ENCODE measurements around the gene GNRH2. TPM values are rescaled to one million over a fixed set of nuclear protein-coding genes. Genes with fewer than 3 reads are reported as not detected.

GNRH2 gene
- total RNA-seq, 2 donors from 2014 or later: 2.5 TPM; not detected in 1

GRCh38 chr20:3084283-3084985, 41.0 kb downstream of the GNRH2 start, which contains the start of gene AVP:
Gene AVP, minus strand, starts transcription at chr20:3084724. Its CDS starts 50 bp downstream, at chr20:3084674.
- H3K9ac ChIP-seq (ENCODE audit: extremely low read depth, low read length, poor library complexity, severe bottlenecking): no peak within 1 kb of the TSS
- no peaks in the 10 kb centered on the region for H3K9me3 ChIP-seq (ENCODE audit: control insufficient read depth, low read length)
- no peak within 1 kb of the TSS for H3K4me3 ChIP-seq (ENCODE audit: low read length)
- Mint-ChIP-seq H3K27me3 (ENCODE audit: insufficient read depth) (peaks cover 60% of the 10 kb centered on the region), H3K4me1 (peaks cover 3% of the 10 kb centered on the region), H3K36me3 (ENCODE audit: low read depth) (no peaks in the 10 kb centered on the region), H3K9me3 (no peaks in the 10 kb centered on the region), H3K27ac (no peak within 1 kb of the TSS), H3K4me3 (peak within 1 kb of the TSS; percentile 38)
- no peak for DNase-seq
- peaks cover 53% of the 10 kb centered on the region for H3K27me3 ChIP-seq (ENCODE audit: control insufficient read depth, insufficient read depth, low read length, poor library complexity, severe bottlenecking)
- no peaks in the 10 kb centered on the region for H3K36me3 ChIP-seq (ENCODE audit: control insufficient read depth, insufficient read depth, low read length)
- H3K4me1 ChIP-seq (ENCODE audit: control insufficient read depth, insufficient read depth, low read length): no peaks in the 10 kb centered on the region
- no peak for TF ChIP-seq CTCF (conservative IDR thresholded peaks at IDR 0.05)
- H3K27ac ChIP-seq (ENCODE audit: low read depth, low read length): no peak within 1 kb of the TSS
- WGBS, 2 experiments (ENCODE audit: insufficient coverage in 1 of 2, insufficient read length in 1 of 2): 89% methylated on average over 13 to 28 of the region's 28 CpGs

GRCh38 chr20:3084986-3085360, 41.6 kb downstream of the GNRH2 start:
- Histone ChIP-seq H3K27ac (ENCODE audit: low read depth, low read length) (no peak overlapping the region), H3K36me3 (ENCODE audit: control insufficient read depth, insufficient read depth, low read length) (no peaks in the 10 kb centered on the region), H3K4me1 (ENCODE audit: control insufficient read depth, insufficient read depth, low read length) (no peaks in the 10 kb centered on the region), H3K4me3 (ENCODE audit: low read length) (no peak overlapping the region), H3K9ac (ENCODE audit: extremely low read depth, low read length, poor library complexity, severe bottlenecking) (no peak overlapping the region), H3K9me3 (ENCODE audit: control insufficient read depth, low read length) (no peaks in the 10 kb centered on the region), H3K27me3 (ENCODE audit: control insufficient read depth, insufficient read depth, low read length, poor library complexity, severe bottlenecking) (peaks cover 52% of the 10 kb centered on the region)
- Mint-ChIP-seq H3K36me3 (ENCODE audit: low read depth) (no peaks in the 10 kb centered on the region), H3K9me3 (no peaks in the 10 kb centered on the region), H3K27me3 (ENCODE audit: insufficient read depth) (peaks cover 60% of the 10 kb centered on the region), H3K27ac (no peak overlapping the region), H3K4me1 (peaks cover 3% of the 10 kb centered on the region), H3K4me3 (no peak overlapping the region)
- no peak for TF ChIP-seq CTCF (conservative IDR thresholded peaks at IDR 0.05)
- no peak for DNase-seq
- WGBS, 2 experiments (ENCODE audit: insufficient coverage in 1 of 2, insufficient read length in 1 of 2): 88 to 94% methylated on average over 7 of the region's 7 CpGs

- H3K9me3 Mint-ChIP-seq: no peaks in the 10 kb centered on the region
- peaks cover 3% of the 10 kb centered on the region for H3K4me1 Mint-ChIP-seq
- Histone ChIP-seq H3K27me3 (ENCODE audit: control insufficient read depth, insufficient read depth, low read length, poor library complexity, severe bottlenecking) (peaks cover 52% of the 10 kb centered on the region), H3K9ac (ENCODE audit: extremely low read depth, low read length, poor library complexity, severe bottlenecking) (no peak overlapping the region), H3K36me3 (ENCODE audit: control insufficient read depth, insufficient read depth, low read length) (no peaks in the 10 kb centered on the region), H3K27ac (ENCODE audit: low read depth, low read length) (no peak overlapping the region), H3K4me3 (ENCODE audit: low read length) (no peak overlapping the region), H3K9me3 (ENCODE audit: control insufficient read depth, low read length) (no peaks in the 10 kb centered on the region), H3K4me1 (ENCODE audit: control insufficient read depth, insufficient read depth, low read length) (no peaks in the 10 kb centered on the region)
- H3K27ac Mint-ChIP-seq: no peak overlapping the region
- TF ChIP-seq CTCF (conservative IDR thresholded peaks at IDR 0.05): no peak
- WGBS, 2 experiments (ENCODE audit: insufficient coverage in 1 of 2, insufficient read length in 1 of 2): 93 to 98% methylated on average over 7 to 8 of the region's 8 CpGs
- DNase-seq: no peak
- H3K4me3 Mint-ChIP-seq: no peak overlapping the region
- H3K27me3 Mint-ChIP-seq (ENCODE audit: insufficient read depth): peaks cover 56% of the 10 kb centered on the region
- no peaks in the 10 kb centered on the region for H3K36me3 Mint-ChIP-seq (ENCODE audit: low read depth)
These were observed 42.2 kb downstream of the GNRH2 start for GRCh38 chr20:3085571-3086072.
